Embryonic facial prominence (tissue), 1 donor: Measurements from ENCODE around the gene NRIP1.
"Not testable (repeated sequence)": the region's sequence is repeated elsewhere in the genome, so short reads cannot be mapped to it uniquely, and the experiment has no call there.

Source experiments
- DNase-seq: peaks from one replicate; pipeline ENCODE4 v3.0.0-alpha.2; 2016; ENCODE audit errors: extremely low spot score

The NRIP1 gene

GRCh38 chr21:15037095-15037899 lies 27.5 kb downstream of the NRIP1 start:
- no peak for DNase-seq

DNA sequence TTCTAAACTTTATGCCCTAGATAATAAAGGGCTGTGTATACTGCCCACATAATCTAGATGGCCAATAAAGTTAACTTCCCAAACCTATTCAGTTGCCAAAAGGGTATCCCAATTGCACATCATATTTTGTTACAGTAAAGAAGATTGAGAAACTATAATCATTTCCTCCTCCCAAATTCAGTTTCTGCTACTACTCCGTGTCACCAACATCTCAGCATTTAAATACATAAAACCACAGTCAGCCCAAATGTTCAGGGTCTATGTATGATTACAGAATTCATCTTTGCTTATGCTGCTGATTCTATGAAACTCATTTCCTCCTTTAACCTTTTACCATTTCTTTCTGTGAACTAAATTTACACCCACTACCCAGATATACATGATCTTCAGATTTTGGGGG lies 28.6 kb downstream of the NRIP1 start:
- DNase-seq, result no peak

DNA sequence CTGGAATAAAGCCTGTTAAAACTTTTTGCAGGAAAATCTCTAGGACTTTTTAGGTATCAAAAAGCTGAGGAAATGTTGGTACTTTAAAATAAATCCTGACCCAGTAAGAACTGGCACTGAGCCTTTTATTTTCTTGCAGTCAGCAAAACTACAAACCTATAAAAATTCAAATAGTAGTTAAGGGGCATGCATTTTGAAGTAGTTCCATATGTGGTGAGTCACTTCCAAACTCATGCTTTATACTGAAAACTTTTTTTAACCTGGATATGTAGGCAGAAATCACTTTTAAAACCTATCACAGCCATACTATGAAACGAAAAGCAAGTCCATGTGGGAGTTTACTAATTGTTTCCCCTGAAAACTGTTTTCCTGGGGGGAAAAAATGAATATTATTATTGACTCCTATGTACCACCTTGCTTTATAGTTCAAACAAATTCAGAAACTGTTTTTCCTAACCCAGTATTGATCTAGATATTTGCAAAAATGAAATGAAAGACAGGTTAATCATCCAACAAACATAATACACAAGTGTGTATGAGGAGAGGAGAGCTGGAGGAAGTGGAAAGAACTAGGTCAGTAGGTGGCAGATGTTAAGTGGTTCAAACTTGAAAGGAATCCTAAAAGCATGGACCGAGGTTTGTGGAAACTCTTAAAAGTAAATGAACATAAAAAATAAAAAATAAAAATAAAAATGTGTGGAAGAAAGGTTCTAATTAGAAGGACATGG lies 30.5 kb downstream of the NRIP1 start:
- DNase-seq, result no peak

- no peak for DNase-seq
These were observed 32.9 kb downstream of the NRIP1 start for GRCh38 chr21:15031790-15032357.

DNA sequence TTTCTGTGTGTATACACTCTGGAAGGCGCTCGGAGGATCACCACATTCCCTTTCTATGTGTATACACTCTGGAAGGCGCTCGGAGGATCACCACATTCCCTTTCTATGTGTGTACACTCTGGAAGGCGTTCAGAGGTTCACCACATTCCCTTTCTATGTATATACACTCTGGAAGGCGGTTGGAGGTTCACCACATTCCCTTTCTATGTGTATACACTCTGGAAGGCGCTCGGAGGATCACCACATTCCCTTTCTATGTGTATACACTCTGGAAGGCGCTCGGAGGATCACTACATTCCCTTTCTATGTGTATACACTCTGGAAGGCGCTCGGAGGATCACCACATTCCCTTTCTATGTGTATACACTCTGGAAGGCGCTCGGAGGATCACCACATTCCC lies 33.4 kb downstream of the NRIP1 start:
- not testable (repeated sequence) for DNase-seq

DNA sequence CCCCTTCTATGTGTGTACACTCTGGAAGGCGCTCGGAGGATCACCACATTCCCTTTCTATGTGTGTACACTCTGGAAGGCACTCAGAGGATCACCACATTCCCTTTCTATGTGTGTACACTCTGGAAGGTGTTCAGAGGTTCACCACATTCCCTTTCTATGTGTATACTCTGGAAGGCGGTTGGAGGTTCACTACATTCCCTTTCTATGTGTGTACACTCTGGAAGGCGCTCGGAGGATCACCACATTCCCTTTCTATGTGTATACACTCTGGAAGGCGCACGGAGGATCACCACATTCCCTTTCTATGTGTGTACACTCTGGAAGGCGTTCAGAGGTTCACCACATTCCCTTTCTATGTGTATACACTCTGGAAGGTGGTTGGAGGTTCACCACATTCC lies 33.9 kb downstream of the NRIP1 start:
- not testable (repeated sequence) for DNase-seq

GRCh38 chr21:15029077-15029476 lies 35.7 kb downstream of the NRIP1 start:
- DNase-seq, result no peak

DNA sequence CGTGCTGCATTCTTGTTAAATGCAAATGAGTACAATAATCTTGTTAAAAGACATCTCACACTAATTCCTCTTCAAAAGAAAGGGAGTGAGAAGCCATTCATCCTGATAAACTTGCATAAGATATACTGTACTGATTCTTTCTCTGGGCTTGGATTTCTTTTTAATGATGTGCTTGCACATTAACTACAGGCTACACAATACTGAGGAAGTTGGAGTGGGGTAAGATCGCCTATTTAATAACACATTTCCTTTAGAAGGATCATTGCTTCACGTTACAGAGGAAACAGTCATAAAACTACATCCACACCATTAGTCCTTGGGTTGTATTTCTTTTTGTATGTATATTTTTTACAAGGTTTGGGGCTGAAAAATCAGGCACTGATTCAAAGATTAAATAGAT lies 36.6 kb downstream of the NRIP1 start:
- no peak for DNase-seq

DNA sequence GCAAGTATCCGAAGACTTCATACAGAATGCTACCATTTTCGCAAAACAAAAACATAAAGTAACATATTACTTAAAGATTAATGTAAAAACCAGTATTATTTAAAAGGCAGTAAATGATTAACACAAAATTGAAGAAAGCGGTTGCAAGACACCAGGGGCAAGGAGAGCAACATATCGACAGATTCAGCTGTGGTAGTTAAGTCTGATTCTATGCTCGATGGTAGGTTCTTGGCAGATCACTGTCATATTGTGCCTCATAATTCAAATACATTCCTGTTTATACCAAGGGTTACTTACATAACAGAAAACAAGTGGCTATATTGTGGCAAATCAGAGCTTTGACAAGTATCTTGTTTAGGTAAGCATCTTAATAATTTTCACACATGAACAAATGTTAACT lies 37.7 kb downstream of the NRIP1 start:
- DNase-seq, result no peak

- DNase-seq, result no peak
These were observed 38.4 kb downstream of the NRIP1 start for GRCh38 chr21:15026370-15026769.

DNA sequence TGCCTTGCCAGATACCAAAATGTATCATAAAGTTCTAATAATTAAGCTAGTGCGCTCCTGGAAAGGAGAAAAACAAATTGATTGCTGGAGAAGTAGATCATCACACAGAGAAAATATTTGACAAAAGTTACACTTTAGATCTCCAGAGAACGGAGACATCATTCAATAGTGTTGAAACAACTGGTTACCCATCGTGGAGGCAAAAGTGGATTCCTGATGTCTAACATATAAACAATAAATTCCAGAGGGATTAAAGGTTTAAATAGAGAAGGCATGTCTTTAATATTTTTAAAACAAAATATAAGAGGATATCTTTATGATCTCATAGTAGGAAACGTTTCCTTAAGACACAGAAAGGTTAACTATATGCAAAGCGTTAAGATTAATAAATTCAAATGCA lies 41.0 kb downstream of the NRIP1 start:
- no peak for DNase-seq

DNA sequence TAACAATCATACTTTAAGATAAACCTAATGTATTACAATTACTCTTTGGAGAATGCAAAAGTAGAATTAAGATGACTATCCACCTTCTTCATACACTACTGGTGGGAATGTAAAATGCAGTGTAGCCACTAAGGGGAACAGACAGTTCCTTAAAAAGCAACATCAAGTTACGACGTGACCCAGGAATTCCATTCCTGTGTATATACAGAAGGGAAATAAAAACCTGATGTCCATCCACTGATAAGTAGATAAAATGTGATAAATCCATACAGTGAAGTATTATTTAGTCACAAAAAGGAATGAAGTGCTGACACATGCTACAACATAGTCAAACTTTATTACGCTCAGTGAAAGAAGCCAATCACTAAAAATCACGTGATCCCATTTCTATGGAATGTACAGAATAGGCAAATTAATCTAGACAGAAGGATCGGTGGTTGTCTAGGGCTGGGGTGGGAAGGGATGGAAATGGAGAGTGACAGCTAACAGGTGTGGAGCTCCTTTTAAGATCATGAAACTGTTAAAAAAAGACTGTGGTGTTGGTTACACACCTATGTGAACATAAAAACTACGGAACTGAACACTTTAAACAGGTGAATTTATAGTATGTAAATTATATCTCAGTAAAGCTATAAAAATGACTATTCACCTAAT lies 42.1 kb downstream of the NRIP1 start:
- no peak for DNase-seq

GRCh38 chr21:15020797-15021196 lies 44.0 kb downstream of the NRIP1 start:
- no peak for DNase-seq

DNA sequence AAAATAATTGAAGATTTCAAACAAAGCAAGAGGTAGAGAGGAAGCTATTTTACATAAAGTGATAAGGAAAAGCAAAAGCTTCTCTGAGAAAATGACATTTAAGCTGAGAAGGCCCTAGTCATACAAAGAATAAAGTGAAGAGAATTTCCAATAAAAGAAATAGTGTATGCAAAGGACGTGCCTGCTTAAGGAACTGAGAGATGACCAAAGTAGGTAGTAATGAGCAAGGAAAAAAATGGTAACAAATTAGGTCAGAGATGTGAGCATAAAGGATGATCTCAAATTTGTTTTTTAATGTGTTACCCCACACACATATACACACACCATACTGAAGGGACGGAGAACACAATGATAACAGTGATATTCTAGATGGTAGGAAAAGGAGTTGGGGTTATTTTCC lies 46.4 kb downstream of the NRIP1 start:
- DNase-seq, result no peak

DNA sequence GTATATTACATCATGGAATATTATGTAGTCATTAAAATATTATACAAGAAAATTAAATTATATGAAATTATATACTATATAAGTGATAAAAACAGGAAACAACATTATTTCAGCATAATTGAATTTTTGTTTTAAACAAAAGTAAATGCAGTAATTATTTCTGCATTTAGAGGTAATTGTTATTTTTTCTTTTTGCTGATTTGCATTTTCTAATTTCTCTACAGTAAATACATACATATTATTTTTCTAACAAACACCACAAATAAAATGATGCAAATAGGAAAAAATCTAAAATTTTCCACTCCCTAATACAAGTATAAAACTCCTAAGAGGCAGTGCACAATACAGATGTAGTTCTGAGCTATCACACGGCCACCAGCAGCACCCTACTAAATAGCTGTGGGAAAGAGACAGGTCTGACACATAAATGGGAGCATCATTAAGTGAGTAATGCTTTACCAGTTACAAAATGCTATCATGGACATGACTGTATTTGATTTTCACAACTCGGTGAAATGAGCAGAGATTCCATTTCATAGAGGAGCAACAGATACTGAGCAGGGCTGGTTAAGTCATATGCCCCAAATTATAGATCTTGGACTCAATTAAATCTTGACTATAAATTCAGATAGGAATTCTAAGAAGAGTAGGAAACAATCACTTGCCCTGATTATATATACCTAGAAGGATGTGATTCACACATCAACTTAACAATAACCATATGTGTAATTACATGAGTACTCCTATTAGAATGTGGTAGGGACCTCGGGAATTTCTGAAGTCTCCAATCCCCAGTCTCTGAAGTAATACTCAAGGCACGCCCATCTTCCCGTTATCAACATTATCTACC lies 49.0 kb downstream of the NRIP1 start:
- DNase-seq, result no peak

- DNase-seq, result no peak
These were observed 50.6 kb downstream of the NRIP1 start for GRCh38 chr21:15014221-15014620.

- no peak for DNase-seq
These were observed 52.8 kb downstream of the NRIP1 start for GRCh38 chr21:15011967-15012366.

- no peak for DNase-seq
These were observed 54.2 kb downstream of the NRIP1 start for GRCh38 chr21:15010645-15011044.

DNA sequence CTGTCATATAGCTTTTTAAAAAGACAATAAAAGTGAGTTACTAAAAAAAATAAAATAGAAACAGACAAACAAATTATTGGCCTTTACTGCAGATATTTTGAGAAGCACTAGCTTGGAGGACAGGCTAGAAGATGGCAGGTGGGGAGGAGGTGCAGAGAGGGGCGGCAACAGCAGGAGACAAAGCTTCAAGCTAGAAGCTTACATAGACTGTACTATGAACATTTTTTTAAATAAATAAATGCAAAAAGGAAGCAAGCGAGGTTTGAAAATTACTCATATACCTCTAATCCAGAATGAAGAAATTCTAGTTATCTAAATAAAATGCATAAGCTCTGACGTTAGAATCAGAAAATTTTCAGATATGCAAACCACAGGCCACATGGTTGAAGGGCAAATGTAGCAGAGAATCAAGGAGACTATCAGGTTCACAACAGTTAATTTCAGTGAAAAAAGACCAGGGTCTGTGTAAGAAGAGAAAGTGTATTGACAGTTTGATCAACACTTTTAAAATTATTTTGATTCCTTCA lies 54.9 kb downstream of the NRIP1 start:
- DNase-seq, result no peak

DNA sequence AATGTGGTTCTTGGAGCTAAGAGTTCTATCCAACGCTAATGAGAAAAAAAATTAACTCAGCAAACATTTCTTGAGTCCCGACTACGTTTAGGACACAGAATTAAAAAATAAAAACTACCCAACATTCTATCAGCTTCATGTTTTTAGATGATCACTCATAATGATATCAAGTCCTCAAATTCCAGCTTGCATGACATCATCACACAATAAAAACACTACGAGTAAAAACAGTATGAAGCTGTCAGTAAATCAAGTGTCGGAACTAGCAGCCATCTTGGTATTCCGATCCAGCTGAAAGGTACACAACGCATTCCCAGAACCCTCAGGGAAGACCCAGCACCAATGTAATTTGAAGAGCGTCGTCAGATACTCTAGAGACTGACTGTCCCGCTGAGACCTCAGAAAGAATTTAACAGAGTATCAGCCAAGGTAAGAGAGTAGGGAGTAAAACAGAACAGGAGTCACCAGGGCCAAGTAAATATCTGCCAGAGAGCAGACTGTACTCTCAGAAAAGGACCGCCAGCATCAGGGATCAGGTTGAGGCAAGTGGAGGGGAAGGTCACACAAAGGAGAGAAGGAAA lies 57.0 kb downstream of the NRIP1 start:
- no peak for DNase-seq
